Astrocyte of the cerebellum (primary cell): ENCODE results near the gene TMEM229B.

Source experiments
- DNase-seq: peaks from one replicate; pipeline ENCODE4 v3.0.0-alpha.2; 2011; ENCODE audit warnings: low read depth
- H3K4me3 ChIP-seq: 2 replicates; pipeline ENCODE4 v1.5.1; 2011; ENCODE audit warnings: mild to moderate bottlenecking, low read depth, low read length, moderate library complexity
- in situ Hi-C: cut with HindIII; loops from 2 replicates; pipeline ENCODE4 v1.10.0; 2017; ENCODE audit warnings: low sequenced_read_pairs
- TF ChIP-seq, protein P1 (sequence below): IDR thresholded peaks from 2 replicates; pipeline ENCODE4 v1.5.1; 2012; ENCODE audit warnings: low read length, low read depth, moderate library complexity, mild to moderate bottlenecking; ENCODE audit errors: missing control alignments

The TMEM229B gene

GRCh38 chr14:67463900-67464299 lies 24.6 kb downstream of the TMEM229B start:
- in situ Hi-C loops, result no loop called here
- no peak overlapping the region for H3K4me3 ChIP-seq
- no peak for DNase-seq
- TF ChIP-seq, protein P1, sequence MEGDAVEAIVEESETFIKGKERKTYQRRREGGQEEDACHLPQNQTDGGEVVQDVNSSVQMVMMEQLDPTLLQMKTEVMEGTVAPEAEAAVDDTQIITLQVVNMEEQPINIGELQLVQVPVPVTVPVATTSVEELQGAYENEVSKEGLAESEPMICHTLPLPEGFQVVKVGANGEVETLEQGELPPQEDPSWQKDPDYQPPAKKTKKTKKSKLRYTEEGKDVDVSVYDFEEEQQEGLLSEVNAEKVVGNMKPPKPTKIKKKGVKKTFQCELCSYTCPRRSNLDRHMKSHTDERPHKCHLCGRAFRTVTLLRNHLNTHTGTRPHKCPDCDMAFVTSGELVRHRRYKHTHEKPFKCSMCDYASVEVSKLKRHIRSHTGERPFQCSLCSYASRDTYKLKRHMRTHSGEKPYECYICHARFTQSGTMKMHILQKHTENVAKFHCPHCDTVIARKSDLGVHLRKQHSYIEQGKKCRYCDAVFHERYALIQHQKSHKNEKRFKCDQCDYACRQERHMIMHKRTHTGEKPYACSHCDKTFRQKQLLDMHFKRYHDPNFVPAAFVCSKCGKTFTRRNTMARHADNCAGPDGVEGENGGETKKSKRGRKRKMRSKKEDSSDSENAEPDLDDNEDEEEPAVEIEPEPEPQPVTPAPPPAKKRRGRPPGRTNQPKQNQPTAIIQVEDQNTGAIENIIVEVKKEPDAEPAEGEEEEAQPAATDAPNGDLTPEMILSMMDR, result no peak

DNA sequence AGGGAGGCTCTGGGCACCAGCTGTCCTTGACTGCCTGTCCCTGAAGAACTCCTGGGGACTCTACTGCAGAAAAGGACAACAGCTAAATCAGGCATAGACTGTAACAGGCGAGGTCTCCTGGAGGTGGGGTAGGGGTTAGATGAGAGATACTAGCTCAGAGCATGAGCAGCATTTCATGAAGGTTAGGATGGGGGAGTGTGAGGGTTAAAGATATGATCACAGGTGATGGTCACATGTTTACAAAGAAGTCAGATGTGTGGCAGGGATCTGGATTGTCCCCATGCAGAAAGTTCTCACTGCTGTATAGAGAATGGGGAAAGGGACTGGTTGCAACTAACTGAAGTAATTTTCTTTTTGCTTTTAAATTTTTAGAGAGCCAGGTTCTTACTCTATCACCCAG lies 26.5 kb downstream of the TMEM229B start:
- no peak for DNase-seq

DNA sequence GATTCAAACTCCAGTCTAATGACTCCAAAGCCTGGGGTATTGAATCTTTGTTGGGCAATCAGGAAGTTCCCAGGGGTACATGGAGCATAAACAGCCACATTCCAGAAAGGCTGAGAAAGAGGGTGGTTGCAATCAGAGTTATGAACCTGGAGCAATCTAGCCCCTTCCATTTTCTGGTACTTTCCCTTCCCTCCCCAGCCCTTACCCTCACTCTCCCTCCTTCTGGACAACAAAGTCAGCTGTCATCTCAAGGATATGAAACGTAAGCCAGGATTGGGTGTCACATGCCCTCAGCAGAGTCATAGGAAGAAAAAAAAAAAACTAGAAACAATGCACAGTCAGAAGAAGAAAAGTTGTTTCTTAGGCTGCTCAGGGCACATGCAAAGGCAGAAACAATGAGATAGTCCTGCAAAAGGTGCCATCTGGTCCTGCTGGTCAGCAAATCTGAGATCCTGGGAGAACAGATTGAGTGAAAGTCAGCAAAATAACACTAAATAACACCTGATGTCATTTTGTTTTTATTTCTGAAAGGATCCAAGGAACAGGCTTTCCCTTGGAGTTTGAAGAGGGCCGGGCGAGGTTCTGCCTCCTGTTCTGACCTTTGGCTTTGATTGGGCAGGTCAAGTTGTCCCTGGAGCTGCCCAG lies 27.1 kb downstream of the TMEM229B start:
- DNase-seq, result no peak
- TF ChIP-seq, protein P1, result no peak
- H3K4me3 ChIP-seq, result no peak overlapping the region
- in situ Hi-C loops, result no loop called here

More for the DNA sequence above, 26.5 kb downstream of the TMEM229B start:
- TF ChIP-seq, protein P1, result no peak
- in situ Hi-C loops, result no loop called here
- no peak overlapping the region for H3K4me3 ChIP-seq

GRCh38 chr14:67459336-67459735 lies 29.2 kb downstream of the TMEM229B start:
- TF ChIP-seq, protein P1, result no peak

GRCh38 chr14:67457782-67458181 lies 30.7 kb downstream of the TMEM229B start:
- TF ChIP-seq, protein P1, result no peak
- H3K4me3 ChIP-seq, result no peak overlapping the region
- in situ Hi-C loops, result no loop called here
- no peak for DNase-seq

More at GRCh38 chr14:67459336-67459735, 29.2 kb downstream of the TMEM229B start:
- in situ Hi-C loops, result no loop called here
- no peak overlapping the region for H3K4me3 ChIP-seq
- no peak for DNase-seq

DNA sequence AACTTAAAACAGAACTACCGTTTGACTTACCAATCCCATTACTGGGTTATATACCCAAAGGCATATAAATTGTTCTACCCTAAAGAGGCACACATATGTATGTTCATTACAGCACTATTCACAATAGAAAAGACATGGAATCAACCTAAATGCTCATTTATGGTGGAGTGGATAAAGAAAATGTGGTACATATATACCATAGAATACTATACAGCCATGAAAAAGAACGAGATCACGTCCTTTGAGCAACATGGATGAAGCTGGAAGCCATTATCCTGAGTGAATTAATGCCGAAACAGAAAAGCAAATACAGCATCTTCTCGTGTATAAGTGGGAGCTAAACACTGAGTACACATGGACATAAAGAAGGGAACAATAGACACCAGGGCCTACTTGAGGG lies 31.8 kb downstream of the TMEM229B start:
- no peak overlapping the region for H3K4me3 ChIP-seq
- in situ Hi-C loops, result no loop called here
- TF ChIP-seq, protein P1, result no peak
- no peak for DNase-seq
